ENCODE data around the gene ORC4. TPM values are rescaled to one million over a fixed set of nuclear protein-coding genes. Genes with fewer than 3 reads are reported as not detected.

ORC4 gene
- total RNA-seq, 1 donor from 2014 or later: 79.6 TPM

- intact Hi-C loops (cut with DNase I): loop anchor here (2.0 kb wide), 1 partner anchor 519 kb away; no protein-coding TSS in a partner anchor
- Histone ChIP-seq H3K4me3 (no peak overlapping the region), H3K27me3 (no peaks in the 10 kb centered on the region), H3K4me1 (no peaks in the 10 kb centered on the region), H3K36me3 (no peaks in the 10 kb centered on the region), H3K9me3 (no peaks in the 10 kb centered on the region), H3K27ac (no peak overlapping the region)
- peak; percentile 55 to 62 (median 59) for TF ChIP-seq CTCF (IDR thresholded peaks at IDR 0.05)
- no peak for DNase-seq (ENCODE audit: low spot score in 2 of 2)
These were observed 30.6 kb downstream of the ORC4 start for GRCh38 chr2:147989809-147990403.

- no peaks in the 10 kb centered on the region for H3K36me3 ChIP-seq
- H3K4me3 ChIP-seq: no peak overlapping the region
- intact Hi-C loops (cut with DNase I): no loop called here
- no peaks in the 10 kb centered on the region for H3K27me3 ChIP-seq
- no peak for DNase-seq (ENCODE audit: low spot score in 2 of 2)
- no peaks in the 10 kb centered on the region for H3K9me3 ChIP-seq
- no peaks in the 10 kb centered on the region for H3K4me1 ChIP-seq
- H3K27ac ChIP-seq: no peak overlapping the region
- no peak for TF ChIP-seq CTCF (IDR thresholded peaks at IDR 0.05)
These were observed 31.4 kb downstream of the ORC4 start for GRCh38 chr2:147989102-147989501.

DNA sequence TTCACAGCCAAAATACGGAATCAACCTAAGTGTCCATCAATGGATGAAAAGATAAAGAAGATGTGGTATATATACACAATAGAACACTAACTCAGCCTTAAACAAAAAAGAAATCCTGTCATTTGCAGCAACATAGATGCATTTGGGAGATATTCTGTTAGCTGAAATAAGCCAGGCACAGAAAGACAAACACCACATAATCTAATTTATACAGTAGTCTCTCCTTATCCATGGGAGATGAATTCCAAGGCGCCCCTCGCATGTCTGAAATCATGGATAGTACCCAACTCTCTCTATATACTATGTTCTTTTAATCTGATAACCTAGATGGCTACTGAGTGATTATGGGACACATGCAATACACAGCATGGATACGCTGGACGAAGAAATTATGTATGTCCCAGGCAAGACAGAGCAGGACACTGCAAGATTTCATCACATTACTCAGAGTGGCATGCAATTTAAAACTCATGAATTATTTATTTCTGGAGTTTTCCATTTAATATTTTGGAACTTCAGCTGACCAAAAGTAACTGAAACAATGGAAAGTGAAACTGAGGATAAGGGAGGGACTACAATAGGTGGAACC lies 39.5 kb downstream of the ORC4 start:
- H3K4me1 ChIP-seq: no peaks in the 10 kb centered on the region
- intact Hi-C loops (cut with DNase I): no loop called here
- DNase-seq (ENCODE audit: low spot score in 2 of 2): no peak
- no peaks in the 10 kb centered on the region for H3K9me3 ChIP-seq
- TF ChIP-seq CTCF (IDR thresholded peaks at IDR 0.05): no peak
- no peaks in the 10 kb centered on the region for H3K36me3 ChIP-seq
- no peak overlapping the region for H3K4me3 ChIP-seq
- no peaks in the 10 kb centered on the region for H3K27me3 ChIP-seq
- H3K27ac ChIP-seq: no peak overlapping the region

- no peak for DNase-seq (ENCODE audit: low spot score in 2 of 2)
- no peak overlapping the region for H3K27ac ChIP-seq
- no peak for TF ChIP-seq CTCF (IDR thresholded peaks at IDR 0.05)
These were observed 42.9 kb downstream of the ORC4 start for GRCh38 chr2:147977679-147978078.

GRCh38 chr2:147976102-147976501 lies 44.4 kb downstream of the ORC4 start:
- H3K36me3 ChIP-seq: peaks cover 0 to 13% of the 10 kb centered on the region in 2 donors
- DNase-seq (ENCODE audit: low spot score in 2 of 2): no peak
- H3K4me3 ChIP-seq: no peak overlapping the region
- H3K9me3 ChIP-seq: no peaks in the 10 kb centered on the region
- no peaks in the 10 kb centered on the region for H3K4me1 ChIP-seq
- intact Hi-C loops (cut with DNase I): no loop called here
- H3K27me3 ChIP-seq: no peaks in the 10 kb centered on the region
- TF ChIP-seq CTCF (IDR thresholded peaks at IDR 0.05): no peak
- no peak overlapping the region for H3K27ac ChIP-seq

More at GRCh38 chr2:147977679-147978078, 42.9 kb downstream of the ORC4 start:
- H3K36me3 ChIP-seq: peaks cover 0 to 7% of the 10 kb centered on the region in 2 donors
- intact Hi-C loops (cut with DNase I): no loop called here
- H3K9me3 ChIP-seq: no peaks in the 10 kb centered on the region
- no peaks in the 10 kb centered on the region for H3K4me1 ChIP-seq
- H3K27me3 ChIP-seq: no peaks in the 10 kb centered on the region
- H3K4me3 ChIP-seq: no peak overlapping the region
